Measurements from ENCODE around the gene CACNA1F. TPM values are rescaled to one million over a fixed set of nuclear protein-coding genes. Genes with fewer than 3 reads are reported as not detected.

Gene CACNA1F
- total RNA-seq, 4 donors from 2014 or later = 0.10 to 0.21 (median 0.13) TPM; not detected in 1

DNA sequence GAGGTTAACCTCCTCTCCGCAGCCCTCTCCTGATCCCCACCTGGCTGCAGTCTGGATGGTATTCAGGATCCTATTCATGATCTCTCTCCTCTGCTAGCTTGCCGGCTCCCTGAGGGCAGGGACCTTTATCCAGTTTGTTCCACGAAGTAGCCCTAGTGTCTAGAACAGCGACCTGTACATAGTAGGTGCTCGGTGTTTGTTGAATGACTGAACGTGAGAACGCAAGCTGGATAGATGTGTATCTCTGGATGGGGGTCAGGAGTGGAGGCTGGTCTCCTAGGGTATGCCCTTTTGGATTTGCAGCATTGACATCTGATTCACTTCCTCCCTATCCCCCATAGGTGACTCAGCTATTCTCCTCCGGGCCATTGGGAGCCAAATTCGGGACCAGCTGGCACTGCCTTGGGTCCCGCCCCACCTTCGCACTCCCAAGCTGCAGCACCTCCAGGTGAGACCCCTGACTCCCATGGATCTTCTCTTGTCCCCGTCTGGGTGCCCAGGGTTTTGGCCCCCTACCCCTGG lies 9.5 kb upstream of the CACNA1F start:
- 91 to 96% methylated on average over 8 to 12 of the region's 12 CpGs for WGBS, 2 donors
- no peak overlapping the region for H3K27ac ChIP-seq
- DNase-seq = no peak
- H3K27me3 ChIP-seq = no peaks in the 10 kb centered on the region
- intact Hi-C loops (cut with DNase I) = no loop called here
- no peaks in the 10 kb centered on the region for H3K4me1 ChIP-seq
- H3K36me3 ChIP-seq = no peaks in the 10 kb centered on the region
- TF ChIP-seq POLR2A (IDR thresholded peaks at IDR 0.05) = no peak
- TF ChIP-seq, protein P1, sequence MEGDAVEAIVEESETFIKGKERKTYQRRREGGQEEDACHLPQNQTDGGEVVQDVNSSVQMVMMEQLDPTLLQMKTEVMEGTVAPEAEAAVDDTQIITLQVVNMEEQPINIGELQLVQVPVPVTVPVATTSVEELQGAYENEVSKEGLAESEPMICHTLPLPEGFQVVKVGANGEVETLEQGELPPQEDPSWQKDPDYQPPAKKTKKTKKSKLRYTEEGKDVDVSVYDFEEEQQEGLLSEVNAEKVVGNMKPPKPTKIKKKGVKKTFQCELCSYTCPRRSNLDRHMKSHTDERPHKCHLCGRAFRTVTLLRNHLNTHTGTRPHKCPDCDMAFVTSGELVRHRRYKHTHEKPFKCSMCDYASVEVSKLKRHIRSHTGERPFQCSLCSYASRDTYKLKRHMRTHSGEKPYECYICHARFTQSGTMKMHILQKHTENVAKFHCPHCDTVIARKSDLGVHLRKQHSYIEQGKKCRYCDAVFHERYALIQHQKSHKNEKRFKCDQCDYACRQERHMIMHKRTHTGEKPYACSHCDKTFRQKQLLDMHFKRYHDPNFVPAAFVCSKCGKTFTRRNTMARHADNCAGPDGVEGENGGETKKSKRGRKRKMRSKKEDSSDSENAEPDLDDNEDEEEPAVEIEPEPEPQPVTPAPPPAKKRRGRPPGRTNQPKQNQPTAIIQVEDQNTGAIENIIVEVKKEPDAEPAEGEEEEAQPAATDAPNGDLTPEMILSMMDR (IDR thresholded peaks at IDR 0.05) = no peak
- no peak overlapping the region for H3K4me3 ChIP-seq (replicated peaks in 1 of 3)
- no peaks in the 10 kb centered on the region for H3K9me3 ChIP-seq

DNA sequence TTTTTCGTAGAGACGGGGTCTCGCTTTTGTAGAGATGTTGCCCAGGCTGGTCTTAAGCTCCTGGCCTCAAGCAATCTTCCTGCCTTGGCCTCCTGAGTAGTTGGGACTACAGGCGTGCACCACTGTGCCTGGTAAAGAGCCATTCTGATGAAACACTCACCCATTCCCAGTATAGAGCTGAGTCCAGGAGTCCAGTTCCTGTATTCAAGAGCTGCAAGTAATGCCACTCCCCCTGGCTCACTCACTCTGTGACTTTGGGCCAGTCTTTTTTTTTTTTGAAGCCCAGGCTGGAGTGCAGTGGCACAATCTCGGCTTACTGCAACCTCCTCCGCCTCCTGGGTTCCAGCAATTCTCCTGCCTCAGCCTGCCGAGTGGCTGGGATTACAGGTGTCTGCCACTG lies 5.6 kb upstream of the CACNA1F start:
- no peaks in the 10 kb centered on the region for H3K27me3 ChIP-seq
- no peak overlapping the region for H3K4me3 ChIP-seq (replicated peaks in 1 of 3)
- no peaks in the 10 kb centered on the region for H3K9me3 ChIP-seq
- peaks cover 0 to 3% of the 10 kb centered on the region in 2 donors for H3K4me1 ChIP-seq
- no peak overlapping the region for H3K27ac ChIP-seq
- TF ChIP-seq, protein P1 (IDR thresholded peaks at IDR 0.05) = no peak
- TF ChIP-seq POLR2A (IDR thresholded peaks at IDR 0.05) = no peak
- no peaks in the 10 kb centered on the region for H3K36me3 ChIP-seq
- intact Hi-C loops (cut with DNase I) = no loop called here
- 79 to 83% methylated on average over 6 to 7 of the region's 7 CpGs for WGBS, 2 donors
- no peak for DNase-seq

DNA sequence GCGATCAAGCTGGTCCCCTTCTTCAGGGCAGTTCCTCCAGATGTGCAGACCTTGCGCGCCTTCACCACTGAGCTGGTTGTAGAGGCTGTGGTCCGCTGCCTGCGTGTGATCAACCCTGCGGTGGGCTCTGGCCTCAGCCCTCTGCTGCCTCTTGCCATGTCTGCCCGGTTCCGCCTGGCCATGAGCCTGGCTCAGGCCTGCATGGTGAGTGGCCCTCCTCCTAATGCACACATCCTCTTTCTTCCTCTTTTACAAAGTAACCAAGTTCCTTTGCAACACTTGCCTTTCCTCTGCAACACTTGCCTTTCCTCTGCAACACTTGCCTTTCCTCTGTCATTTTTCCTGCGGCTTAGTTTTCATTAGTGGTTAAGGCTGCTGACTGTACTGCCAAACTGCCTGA lies 3.9 kb upstream of the CACNA1F start:
- whole genome bisulfite sequencing, 2 donors = 85 to 97% methylated on average over 7 to 8 of the region's 9 CpGs
- intact Hi-C loops (cut with DNase I) = no loop called here
- TF ChIP-seq, protein P1 (IDR thresholded peaks at IDR 0.05) = no peak
- TF ChIP-seq POLR2A (IDR thresholded peaks at IDR 0.05) = no peak

DNA sequence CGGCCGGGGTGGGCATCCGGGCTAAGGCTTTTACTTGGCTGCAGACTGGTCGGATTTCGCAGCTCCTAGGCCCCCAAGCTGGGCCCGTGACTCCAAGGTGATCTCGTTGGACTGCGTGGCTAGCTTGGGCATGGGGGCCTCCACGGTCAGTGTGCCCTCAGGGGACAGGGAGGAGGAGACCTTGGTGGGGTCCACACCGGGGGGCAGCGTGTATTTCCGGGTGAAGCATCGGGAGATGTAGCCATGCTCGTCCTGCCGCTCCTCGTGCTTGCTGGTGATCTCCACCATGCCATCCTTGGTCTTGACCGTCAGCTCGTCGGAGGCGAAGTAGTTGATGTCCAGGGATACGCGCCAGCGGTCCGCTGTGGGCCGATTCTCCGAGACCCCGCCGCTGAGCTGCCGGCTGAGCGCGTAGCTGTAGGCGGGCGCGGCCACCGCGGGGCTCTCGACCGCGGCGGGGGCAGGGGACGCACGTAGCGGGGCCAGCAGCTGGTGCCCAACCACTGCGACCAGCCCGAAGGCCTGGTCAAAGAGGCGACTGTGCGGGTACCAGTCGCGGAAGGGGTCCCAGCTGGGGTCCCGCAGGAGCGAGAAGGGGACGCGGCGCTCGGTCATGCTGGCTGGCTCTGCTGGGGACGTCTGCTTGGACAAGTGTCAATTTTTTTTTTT lies 881 bp upstream of the CACNA1F start:
- Histone ChIP-seq H3K9me3 (no peaks in the 10 kb centered on the region), H3K4me3 (replicated peaks in 1 of 3) (no peak overlapping the region), H3K27ac (no peak overlapping the region), H3K4me1 (peaks cover 0 to 3% of the 10 kb centered on the region in 2 donors), H3K27me3 (no peaks in the 10 kb centered on the region), H3K36me3 (no peaks in the 10 kb centered on the region)
- DNase-seq = no peak
- TF ChIP-seq POLR2A (IDR thresholded peaks at IDR 0.05) = no peak
- TF ChIP-seq, protein P1 (IDR thresholded peaks at IDR 0.05) = no peak
- whole genome bisulfite sequencing, 2 donors = 87% methylated on average over 3 of the region's 56 CpGs; no CpG with 5 or more reads in 1 of the 2 donors
- intact Hi-C loops (cut with DNase I) = no loop called here

More for the DNA sequence above, 3.9 kb upstream of the CACNA1F start:
- Histone ChIP-seq H3K27me3 (no peaks in the 10 kb centered on the region), H3K27ac (no peak overlapping the region), H3K4me1 (peaks cover 0 to 3% of the 10 kb centered on the region in 2 donors), H3K9me3 (no peaks in the 10 kb centered on the region), H3K36me3 (no peaks in the 10 kb centered on the region), H3K4me3 (replicated peaks in 1 of 3) (no peak overlapping the region)
- no peak for DNase-seq

DNA sequence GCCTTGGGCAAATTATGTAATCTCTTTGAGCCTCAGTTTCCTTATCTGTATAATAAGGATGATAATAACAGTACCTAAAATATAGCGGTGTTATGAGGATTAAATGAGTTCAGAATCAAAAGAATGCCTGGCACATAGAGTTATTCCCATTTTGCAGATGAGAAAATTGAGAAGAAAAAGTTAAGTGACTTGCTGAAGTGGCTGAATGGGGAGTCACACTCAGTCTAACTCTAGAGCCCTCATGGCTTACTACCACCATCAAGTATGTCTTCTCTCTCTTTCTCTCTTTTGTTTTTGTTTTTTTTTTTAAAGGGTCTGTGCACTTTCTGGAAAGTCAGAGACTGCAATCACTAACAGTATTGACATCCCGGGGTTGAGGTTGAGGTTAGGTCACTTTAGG lies 615 bp downstream of the CACNA1F start:
- DNase-seq = no peak
- H3K36me3 ChIP-seq = no peaks in the 10 kb centered on the region
- TF ChIP-seq, protein P1 (IDR thresholded peaks at IDR 0.05) = no peak
- no peak for TF ChIP-seq POLR2A (IDR thresholded peaks at IDR 0.05)
- intact Hi-C loops (cut with DNase I) = no loop called here
- 82 to 87% methylated on average over 2 of the region's 2 CpGs for WGBS, 2 donors
- no peak overlapping the region for H3K27ac ChIP-seq
- H3K4me3 ChIP-seq (replicated peaks in 1 of 3) = no peak overlapping the region
- H3K27me3 ChIP-seq = no peaks in the 10 kb centered on the region
- no peaks in the 10 kb centered on the region for H3K9me3 ChIP-seq
- H3K4me1 ChIP-seq = peaks cover 0 to 3% of the 10 kb centered on the region in 2 donors

Data from thyroid gland (tissue), 4 donors.